Prostate gland (tissue), 2 donors: ENCODE results near the gene PXT1. TPM values are rescaled to one million over a fixed set of nuclear protein-coding genes. Genes with fewer than 3 reads are reported as not detected.

ENCODE experiments used
- DNase-seq: peaks from one replicate; pipeline ENCODE4 v3.0.0-alpha.2; 2019; ENCODE audit warnings: low spot score
- H3K27ac ChIP-seq, 2 donors: fragments of 200-600 bp; sonication (generic); 2 replicates each; pipeline ENCODE4 v1.5.1; 2017 to 2019
- H3K27me3 ChIP-seq: fragments of 200-600 bp; sonication (generic); replicated peaks from 2 replicates; pipeline ENCODE4 v1.5.1; 2019; ENCODE audit not compliant: insufficient read depth
- H3K36me3 ChIP-seq, 2 donors: fragments of 200-600 bp; sonication (generic); 1 replicate in 1 of 2; 2 replicates in 1 of 2; pipeline versions ENCODE4 v1.5.1 to v1.8.1; 2017 to 2019
- H3K4me1 ChIP-seq: fragments of 200-600 bp; sonication (generic); replicated peaks from 2 replicates; pipeline ENCODE4 v1.5.1; 2019
- H3K4me3 ChIP-seq, 2 donors: fragments of 200-600 bp; sonication (generic); 2 replicates each; pipeline ENCODE4 v1.5.1; 2017 to 2019
- H3K9me3 ChIP-seq: fragments of 200-600 bp; sonication (generic); 2 replicates; pipeline ENCODE4 v1.5.1; 2017
- POLR2A ChIP-seq: fragments of 450-650 bp; IDR thresholded peaks from one replicate; pipeline ENCODE4 v1.6.1; 2016; ENCODE audit warnings: antibody characterized with exemption, mild to moderate bottlenecking
- POLR2AphosphoS5 ChIP-seq: sonication (generic); formaldehyde crosslinking; IDR thresholded peaks from one replicate; pipeline ENCODE4 v1.6.1; 2017; ENCODE audit warnings: antibody characterized with exemption
- WGBS: methylation state at CpG from one replicate; pipeline ENCODE4 v1.1.5; 2018; 5-methylcytosine and 5-hydroxymethylcytosine counted together
- intact Hi-C: fragments of 100-400 bp; cut with DNase I; formaldehyde crosslinking; loops from one replicate; pipeline ENCODE4 v1.14.2; 2022
- total RNA-seq, 2 donors: library from RNA; depleted of rRNA; stranded (reverse); fragments of >200 nt; gene quantifications; one replicate each; pipeline ENCODE4 v1.1.0, GENCODE V29; 2016
- TF ChIP-seq, protein P1 (sequence below), 4 experiments: fragments of 200-600 bp in 2 of 4; fragments of 450-650 bp in 2 of 4; sonication (generic) in 2 of 4; IDR thresholded peaks; 1 replicate in 3 of 4; 2 replicates in 1 of 4; pipeline ENCODE4 v1.5.1; 2016 to 2019; ENCODE audit warnings: antibody characterized with exemption in 4 of 4, mild to moderate bottlenecking in 2 of 4, moderate library complexity in 2 of 4

The PXT1 gene, protein sequence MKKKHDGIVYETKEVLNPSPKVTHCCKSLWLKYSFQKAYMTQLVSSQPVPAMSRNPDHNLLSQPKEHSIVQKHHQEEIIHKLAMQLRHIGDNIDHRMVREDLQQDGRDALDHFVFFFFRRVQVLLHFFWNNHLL
- 1 to 10 TPM in 1 of 2 donors, not detected in 1; 6.3 TPM for total RNA-seq

DNA sequence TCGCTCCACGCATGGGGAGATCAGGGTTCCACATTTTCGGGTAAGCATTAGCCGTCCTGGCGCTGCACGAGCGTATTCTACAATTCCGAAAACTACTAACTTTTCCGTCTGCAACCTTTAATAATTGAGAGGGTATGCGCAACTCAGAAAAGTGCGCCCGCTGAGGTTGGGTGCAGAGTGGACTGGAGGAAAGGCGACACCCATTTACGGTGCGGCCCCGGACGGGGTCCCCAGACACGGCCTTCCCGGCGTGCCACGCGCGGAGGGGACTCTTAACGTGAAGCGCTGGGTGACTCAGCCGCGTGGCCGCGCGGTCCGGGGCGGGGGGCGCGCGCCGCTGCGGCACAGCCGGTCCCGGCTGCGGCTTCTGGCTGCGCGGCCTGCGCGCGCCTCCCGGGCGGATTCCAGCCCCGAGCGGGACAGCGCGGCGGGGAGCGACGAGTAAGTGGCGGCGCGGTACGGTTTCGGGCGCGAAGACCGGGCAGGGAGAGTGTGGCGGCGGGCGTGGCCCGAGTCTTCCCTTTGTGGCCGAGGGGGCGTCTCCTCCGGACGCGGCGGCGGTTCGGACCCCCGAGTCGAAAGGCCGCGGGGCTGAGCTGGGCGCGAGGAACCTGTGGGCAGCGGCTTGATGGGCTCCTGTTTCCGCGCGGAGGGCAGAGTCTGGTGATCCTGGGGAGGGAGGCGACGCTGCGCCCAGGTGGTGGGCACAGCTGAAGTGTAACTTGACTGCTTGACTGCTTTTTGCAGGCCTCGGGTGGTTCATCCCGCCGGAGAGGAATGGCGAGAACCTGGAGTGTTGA, at the start of gene PXT1, which contains the start of gene KCTD20:
PXT1 (minus strand) TSS at position 184 of the 800 bp plus-strand sequence. CDS start 16,772 bp downstream, outside the sequence.
KCTD20 (plus strand) TSS at position 330 of the 800 bp plus-strand sequence. CDS start 27,098 bp downstream, outside the sequence.
- H3K4me3 ChIP-seq: peak within 1 kb of the TSS; percentile 84 to 93
- 1% methylated on average over 79 of the region's 91 CpGs for WGBS
- peaks cover 3% of the 10 kb centered on the region for H3K4me1 ChIP-seq
- peak; percentile 81 for DNase-seq
- peak; percentile 83 for TF ChIP-seq POLR2AphosphoS5
- TF ChIP-seq, protein P1, sequence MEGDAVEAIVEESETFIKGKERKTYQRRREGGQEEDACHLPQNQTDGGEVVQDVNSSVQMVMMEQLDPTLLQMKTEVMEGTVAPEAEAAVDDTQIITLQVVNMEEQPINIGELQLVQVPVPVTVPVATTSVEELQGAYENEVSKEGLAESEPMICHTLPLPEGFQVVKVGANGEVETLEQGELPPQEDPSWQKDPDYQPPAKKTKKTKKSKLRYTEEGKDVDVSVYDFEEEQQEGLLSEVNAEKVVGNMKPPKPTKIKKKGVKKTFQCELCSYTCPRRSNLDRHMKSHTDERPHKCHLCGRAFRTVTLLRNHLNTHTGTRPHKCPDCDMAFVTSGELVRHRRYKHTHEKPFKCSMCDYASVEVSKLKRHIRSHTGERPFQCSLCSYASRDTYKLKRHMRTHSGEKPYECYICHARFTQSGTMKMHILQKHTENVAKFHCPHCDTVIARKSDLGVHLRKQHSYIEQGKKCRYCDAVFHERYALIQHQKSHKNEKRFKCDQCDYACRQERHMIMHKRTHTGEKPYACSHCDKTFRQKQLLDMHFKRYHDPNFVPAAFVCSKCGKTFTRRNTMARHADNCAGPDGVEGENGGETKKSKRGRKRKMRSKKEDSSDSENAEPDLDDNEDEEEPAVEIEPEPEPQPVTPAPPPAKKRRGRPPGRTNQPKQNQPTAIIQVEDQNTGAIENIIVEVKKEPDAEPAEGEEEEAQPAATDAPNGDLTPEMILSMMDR (IDR thresholded peaks at IDR 0.05): peak in 1 of 4 experiments; percentile 15
- peak; percentile 72 for TF ChIP-seq POLR2A
- H3K9me3 ChIP-seq: no peaks in the 10 kb centered on the region
- no peaks in the 10 kb centered on the region for H3K27me3 ChIP-seq
- no peaks in the 10 kb centered on the region for H3K36me3 ChIP-seq
- intact Hi-C loops: loop anchor here (5.0 kb wide), 1 partner anchor 149 kb away; the partner anchor contains the start of gene SRSF3
- peak within 1 kb of the TSS; percentile 97 for H3K27ac ChIP-seq

DNA sequence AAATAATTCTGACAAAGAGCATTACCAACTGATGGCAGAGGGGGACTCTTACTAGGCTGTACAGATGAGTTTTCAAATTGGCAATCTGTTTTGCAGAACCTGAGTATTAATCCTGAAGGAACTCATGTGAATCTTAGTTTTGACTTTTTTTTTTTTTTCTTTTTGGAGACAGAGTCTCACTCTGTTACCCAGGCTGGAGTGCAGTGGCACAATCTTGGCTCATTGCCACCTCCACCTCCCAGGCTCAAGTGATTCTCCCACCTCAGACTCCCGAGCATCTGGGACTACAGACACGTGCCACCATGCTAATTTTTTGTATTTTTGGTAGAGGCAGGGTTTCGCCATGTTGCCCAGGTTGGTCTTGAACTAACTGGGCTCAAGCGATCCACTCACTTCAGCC, 49.4 kb upstream of the PXT1 start:
- 82% methylated on average over 4 of the region's 4 CpGs for WGBS
- intact Hi-C loops: no loop called here

DNA sequence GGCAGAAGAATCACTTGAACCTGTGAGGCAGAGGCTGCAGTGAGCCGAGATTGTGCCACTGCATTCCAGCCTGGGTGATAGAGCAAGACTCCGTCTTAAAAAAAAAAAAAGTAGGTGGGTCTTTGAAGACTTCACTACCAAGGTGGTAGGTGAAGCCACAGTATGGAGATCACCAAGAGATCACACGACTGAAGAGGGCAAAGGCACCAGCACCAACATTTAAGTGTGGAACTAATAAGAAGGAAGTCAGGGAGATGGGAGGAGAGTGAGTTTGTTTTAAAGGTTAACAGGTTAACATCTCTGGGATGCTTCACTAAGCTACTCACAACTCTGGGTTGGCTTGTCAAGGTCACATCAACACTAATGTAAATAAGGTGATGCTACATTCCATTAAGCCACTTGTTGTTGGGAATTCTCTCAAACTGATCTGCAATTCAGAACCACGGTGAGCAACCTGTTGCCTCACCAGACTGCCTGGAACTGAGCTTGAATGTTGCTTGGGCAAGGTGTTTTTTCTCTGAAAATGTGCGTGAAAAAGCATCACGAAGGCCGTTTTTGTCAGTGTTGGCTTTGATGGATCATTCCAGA, 48.8 kb upstream of the PXT1 start:
- no peak for DNase-seq
- intact Hi-C loops: no loop called here
- Histone ChIP-seq H3K4me1 (no peaks in the 10 kb centered on the region), H3K36me3 (no peaks in the 10 kb centered on the region), H3K9me3 (no peaks in the 10 kb centered on the region), H3K27ac (no peak overlapping the region), H3K27me3 (no peaks in the 10 kb centered on the region), H3K4me3 (no peak overlapping the region)
- TF ChIP-seq POLR2AphosphoS5 (no peak), POLR2A (no peak)
- TF ChIP-seq, protein P1 (IDR thresholded peaks at IDR 0.05): no peak
- 90% methylated on average over 7 of the region's 7 CpGs for WGBS

More for the DNA sequence above, 49.4 kb upstream of the PXT1 start:
- no peak for DNase-seq
- TF ChIP-seq, protein P1 (IDR thresholded peaks at IDR 0.05): no peak
- no peak for TF ChIP-seq POLR2AphosphoS5
- no peak for TF ChIP-seq POLR2A
- no peaks in the 10 kb centered on the region for H3K27me3 ChIP-seq
- no peaks in the 10 kb centered on the region for H3K36me3 ChIP-seq
- H3K4me3 ChIP-seq: no peak overlapping the region
- no peaks in the 10 kb centered on the region for H3K4me1 ChIP-seq
- H3K9me3 ChIP-seq: no peaks in the 10 kb centered on the region
- no peak overlapping the region for H3K27ac ChIP-seq

- H3K9me3 ChIP-seq: no peaks in the 10 kb centered on the region
- 83% methylated on average over 4 of the region's 4 CpGs for WGBS
- no peaks in the 10 kb centered on the region for H3K4me1 ChIP-seq
- no peak overlapping the region for H3K4me3 ChIP-seq
- no peaks in the 10 kb centered on the region for H3K27me3 ChIP-seq
- H3K27ac ChIP-seq: no peak overlapping the region
- H3K36me3 ChIP-seq: no peaks in the 10 kb centered on the region
- intact Hi-C loops: no loop called here
- TF ChIP-seq, protein P1 (IDR thresholded peaks at IDR 0.05): no peak
- TF ChIP-seq POLR2A (no peak), POLR2AphosphoS5 (no peak)
- DNase-seq: no peak
Observed at GRCh38 chr6:36489426-36489825, 46.8 kb upstream of the PXT1 start.
